GM12865 (cell line): ENCODE results near the gene TMEM191C.
"Not testable (repeated sequence)": the region's sequence is repeated elsewhere in the genome, so short reads cannot be mapped to it uniquely, and the experiment has no call there.

ENCODE experiments used
- DNase-seq: peaks from one replicate; pipeline ENCODE4 v3.0.0; 2010; ENCODE audit warnings: low read depth
- H3K4me3 ChIP-seq: 2 replicates; pipeline ENCODE4 v1.5.1; 2011; ENCODE audit warnings: mild to moderate bottlenecking, low read depth, low read length, control low read depth
- TF ChIP-seq, protein P1 (sequence below): IDR thresholded peaks from 2 replicates; pipeline ENCODE4 v1.5.1; 2011; ENCODE audit warnings: low read length, control low read depth, low read depth, inconsistent platforms; ENCODE audit not compliant: insufficient read depth; ENCODE audit errors: missing control alignments

The TMEM191C gene

DNA sequence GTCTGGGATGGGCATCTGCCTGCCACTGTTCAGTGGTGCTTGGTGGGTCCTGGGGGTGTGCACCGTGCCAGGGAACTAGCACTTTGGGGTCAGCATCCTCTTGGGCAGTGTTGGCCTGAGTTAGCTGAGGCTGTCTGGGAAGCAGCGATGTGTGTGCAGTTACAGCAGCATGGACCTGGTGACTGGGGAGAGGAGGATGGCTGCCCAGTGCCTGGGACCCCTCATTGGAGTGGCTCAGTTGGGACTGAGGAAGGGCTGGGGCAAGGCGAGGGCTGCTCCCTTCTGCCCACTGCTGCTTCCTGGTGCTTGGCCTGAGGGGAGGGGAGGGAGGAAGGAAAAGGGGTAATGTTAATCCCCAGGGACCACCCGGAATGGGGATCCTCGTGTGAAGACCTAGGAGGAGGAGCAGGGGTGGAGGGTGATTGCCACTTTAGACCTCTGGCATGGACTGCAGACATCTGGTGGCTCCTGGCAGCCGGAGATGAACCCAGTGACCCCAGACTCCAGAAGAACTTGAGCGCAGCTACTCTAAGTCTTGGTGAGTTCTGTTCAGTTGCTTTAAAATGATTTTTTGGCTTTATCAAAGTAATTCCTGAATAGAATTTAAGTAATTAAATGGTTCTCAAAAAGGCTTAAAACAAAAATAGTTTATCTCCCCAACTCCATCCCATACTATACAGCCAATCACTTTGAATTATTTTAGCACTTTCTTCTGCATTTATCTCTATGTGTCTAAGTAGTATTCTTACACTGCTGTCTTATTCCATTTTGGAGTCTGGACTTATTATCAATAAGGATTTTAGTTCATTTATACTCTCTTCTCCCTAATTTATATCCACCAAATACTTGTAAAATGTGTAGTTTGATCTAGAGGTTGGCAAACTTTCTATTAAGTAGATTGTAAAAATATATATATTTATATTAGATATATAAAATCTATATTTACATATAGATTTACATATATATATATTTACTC lies 15.4 kb upstream of the TMEM191C start:
- TF ChIP-seq, protein P1, sequence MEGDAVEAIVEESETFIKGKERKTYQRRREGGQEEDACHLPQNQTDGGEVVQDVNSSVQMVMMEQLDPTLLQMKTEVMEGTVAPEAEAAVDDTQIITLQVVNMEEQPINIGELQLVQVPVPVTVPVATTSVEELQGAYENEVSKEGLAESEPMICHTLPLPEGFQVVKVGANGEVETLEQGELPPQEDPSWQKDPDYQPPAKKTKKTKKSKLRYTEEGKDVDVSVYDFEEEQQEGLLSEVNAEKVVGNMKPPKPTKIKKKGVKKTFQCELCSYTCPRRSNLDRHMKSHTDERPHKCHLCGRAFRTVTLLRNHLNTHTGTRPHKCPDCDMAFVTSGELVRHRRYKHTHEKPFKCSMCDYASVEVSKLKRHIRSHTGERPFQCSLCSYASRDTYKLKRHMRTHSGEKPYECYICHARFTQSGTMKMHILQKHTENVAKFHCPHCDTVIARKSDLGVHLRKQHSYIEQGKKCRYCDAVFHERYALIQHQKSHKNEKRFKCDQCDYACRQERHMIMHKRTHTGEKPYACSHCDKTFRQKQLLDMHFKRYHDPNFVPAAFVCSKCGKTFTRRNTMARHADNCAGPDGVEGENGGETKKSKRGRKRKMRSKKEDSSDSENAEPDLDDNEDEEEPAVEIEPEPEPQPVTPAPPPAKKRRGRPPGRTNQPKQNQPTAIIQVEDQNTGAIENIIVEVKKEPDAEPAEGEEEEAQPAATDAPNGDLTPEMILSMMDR, result no peak
- DNase-seq, result no peak
- no peak overlapping the region for H3K4me3 ChIP-seq

DNA sequence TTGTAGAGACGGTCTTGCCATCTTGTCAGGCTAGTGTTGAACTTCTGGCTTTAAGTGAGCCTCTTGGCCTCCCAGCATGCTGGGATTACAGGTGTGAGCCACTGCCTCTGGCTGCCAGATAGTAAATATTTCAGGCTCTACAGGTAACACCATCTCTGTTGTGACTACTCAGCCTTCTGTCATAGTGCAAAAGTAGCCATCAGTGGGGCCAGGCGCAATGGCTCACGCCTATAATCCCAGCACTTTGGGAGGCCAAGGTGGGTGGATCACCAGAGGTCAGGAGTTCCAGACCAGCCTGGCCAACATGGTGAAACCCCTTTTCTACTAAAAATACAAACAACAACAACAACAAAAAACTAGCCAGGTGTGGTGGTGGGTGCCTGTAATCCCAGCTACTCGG lies 14.5 kb upstream of the TMEM191C start:
- H3K4me3 ChIP-seq, DNase-seq: not testable (repeated sequence)

DNA sequence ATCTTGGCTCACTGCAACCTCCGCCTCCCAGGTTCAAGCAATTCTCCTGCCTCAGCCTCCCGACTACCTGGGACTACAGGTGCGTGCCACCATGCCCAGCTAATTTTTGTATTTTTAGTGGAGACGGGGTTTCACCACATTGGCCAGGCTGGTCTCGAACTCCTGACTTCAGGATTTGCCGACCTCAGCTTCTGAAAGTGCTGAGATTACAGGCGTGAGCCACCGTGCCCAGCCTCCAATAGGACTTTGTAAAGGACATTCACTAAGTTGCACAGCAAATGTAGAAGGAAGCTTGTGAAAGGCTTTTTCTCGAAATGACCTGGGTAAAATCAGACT lies 12.2 kb upstream of the TMEM191C start:
- not testable (repeated sequence) for H3K4me3 ChIP-seq, DNase-seq

DNA sequence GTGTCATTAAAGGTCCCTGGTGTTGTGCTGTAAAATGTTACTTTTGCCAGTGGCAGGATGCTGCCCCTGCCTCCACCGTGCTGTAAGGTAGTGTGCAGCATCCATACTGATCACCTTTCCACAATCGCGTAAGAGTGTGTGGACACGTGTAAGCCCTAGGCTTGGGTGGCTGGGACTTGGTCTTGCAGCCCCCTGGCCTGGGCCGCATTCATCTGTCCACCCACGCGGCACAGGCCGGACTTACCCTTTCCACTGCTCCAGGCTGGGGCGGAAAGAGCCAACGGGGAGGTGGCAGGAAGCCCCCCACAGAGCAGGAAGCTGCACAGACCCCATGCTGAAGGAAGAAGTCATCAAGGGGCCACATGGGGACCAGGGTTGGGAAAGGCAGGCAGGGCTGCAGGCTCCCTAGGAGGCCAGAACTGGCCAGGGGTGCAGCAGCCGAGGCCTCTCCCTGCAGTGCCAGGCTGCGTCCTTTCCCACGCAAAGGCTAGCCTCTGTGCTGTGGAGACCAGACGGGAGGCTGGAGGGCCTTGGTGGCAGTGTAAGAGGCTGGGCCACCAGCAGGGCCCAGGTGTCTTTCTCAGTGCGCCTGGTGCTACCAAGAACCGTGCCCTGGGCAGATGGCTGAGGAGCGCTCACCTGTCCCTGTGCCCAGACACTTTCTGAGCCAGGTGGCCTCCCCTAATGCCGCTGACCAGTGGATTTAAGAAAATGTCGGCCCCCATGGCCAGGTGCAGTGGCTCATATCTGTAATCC lies 11.7 kb upstream of the TMEM191C start:
- DNase-seq, result no peak
- no peak overlapping the region for H3K4me3 ChIP-seq
- TF ChIP-seq, protein P1, result no peak

DNA sequence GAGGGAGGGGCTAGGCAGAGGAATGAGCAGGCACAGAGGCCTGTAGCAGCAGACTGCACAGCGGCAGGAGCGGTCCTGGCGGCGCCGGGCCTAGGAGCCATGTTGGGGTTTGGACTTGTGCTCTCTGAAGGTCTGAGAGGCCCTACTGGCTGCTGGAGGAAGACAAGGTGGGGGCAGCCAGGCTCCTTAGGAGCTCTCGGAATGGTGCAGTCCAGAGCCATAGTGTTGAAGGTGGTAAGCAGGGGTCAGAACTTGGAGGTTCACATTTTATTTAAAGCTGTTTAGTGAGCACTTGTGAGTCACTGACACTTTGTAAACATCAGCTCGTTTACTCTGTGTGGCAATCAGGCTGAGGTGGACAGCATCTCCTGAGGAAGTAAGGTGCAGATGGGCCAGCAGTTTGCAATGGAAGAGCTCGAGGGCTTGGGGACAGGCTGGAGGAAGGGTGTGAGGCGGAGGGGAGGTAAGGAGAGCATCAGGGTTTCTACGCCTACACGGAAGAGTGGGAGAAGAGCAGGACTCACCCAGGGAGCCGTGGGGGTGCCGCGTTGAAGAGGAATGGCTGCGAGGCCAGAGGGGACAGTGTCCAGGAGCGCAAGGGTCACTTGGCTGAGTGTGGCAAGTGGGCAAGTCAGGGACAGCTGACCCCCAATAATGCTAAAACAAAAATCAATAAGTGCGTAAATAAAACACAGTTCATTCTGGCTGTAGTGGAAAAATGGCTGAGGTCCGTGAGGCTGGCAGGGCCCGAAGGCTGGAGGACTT lies 10.0 kb upstream of the TMEM191C start:
- no peak for DNase-seq
- TF ChIP-seq, protein P1, result no peak
- no peak overlapping the region for H3K4me3 ChIP-seq

DNA sequence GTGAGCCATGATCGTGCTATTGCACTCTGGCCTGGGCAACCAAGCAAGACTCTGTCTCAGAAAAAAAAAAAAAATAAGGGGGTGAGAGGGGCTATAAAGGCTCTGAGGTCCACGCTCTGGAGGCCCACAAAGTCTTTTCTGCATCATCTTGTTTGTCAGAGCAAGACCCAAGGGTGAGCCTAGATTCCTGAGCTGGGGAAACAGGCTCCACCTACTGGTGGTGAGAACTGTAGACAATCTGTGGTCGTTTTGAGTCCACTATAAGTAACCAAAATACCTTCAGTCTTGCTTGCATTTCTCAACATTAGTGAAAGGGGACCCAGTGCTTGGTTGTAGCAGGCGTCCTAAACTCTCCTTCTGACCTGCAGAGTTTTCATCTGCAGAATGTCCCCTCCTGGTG lies 4.5 kb upstream of the TMEM191C start:
- H3K4me3 ChIP-seq, DNase-seq: not testable (repeated sequence)

DNA sequence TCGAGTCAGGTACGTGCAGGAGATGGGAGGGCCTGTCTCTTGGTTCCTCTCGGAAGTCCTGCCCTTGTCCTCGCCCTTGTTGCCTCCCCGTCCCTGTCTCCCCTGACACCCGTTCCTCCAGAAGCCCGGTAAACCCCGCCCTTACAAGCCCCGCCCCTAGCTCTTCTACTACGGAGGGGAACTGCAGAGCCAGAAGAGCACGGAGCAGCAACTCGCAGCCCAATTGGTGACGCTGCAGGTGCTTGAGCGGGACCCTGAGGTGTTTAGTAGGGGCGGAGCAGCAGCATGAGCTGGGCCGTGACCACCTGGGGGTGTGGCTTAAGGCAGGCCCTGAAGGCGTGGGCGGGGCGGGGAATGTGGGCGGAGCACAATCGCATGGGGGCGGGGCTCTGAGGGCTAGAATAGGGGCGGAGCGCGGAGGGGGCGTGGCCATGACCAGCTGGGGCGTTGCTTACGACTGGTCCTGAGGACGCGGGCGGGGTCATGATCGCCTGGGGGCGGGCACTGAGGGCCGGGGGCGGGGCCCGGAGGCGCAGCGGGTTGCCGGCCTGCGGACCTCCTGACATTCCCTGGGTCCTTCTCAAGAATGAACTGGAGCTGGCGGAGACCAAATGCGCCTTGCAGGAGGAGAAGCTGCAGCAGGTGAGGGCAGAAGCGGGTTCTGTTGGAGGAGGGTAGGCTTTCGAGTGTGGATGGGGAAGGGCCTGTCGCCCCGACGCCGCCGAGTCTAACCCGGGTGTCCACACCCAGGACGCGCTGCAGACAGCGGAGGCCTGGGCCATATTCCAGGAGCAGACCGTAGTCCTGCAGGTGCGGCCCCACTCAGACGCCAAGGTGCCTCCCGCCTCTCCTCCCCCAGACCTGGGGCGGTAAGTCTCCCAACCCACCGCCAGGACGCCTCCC lies 1.3 kb downstream of the TMEM191C start:
- peak; percentile 93 for DNase-seq
- peak overlapping the region; percentile 32; the same call in 1 of the 2 replicates for H3K4me3 ChIP-seq

DNA sequence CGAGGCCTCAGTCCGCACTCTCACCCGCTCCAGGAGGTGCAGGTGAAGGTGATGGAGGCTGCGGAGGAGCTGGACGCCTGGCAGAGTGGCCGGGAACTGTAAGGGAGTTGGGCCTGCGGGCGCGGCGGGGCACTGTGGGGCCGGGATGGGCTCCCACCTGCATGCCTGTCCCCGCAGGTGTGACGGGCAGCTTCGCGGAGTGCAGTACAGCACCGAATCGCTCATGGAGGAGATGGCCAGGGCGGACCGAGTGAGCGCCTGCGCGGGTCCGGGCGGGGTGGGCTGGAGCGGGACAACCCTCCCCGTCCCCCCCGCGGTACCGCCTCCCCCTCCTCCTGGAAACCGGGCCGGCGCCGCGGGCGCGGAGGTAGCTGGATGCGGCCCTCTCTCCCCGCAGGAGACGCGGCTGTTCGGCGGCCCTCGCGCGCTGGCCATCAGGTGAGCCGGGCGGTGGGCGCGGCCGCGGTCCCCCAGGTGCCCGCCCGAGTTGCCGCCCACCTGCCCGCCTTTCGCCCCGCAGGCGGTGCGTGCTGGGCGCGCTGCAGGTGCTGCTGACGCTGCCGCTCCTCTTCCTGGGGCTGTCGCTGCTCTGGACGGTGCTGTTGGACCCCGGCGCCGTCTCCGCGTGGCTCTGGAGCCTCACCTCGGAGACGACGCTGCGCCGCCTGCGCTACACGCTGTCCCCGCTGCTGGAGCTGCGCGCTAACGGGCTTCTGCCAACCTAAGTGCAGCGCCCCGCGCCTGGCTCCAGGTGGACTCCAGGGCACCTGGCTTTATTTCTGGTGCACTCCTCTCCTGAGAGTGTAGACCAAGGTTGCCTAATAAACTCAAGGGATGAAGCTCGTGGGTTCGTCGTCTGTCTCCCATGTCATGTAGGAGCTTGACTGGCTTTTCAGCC lies 2.2 kb downstream of the TMEM191C start:
- DNase-seq, result not testable (repeated sequence)

DNA sequence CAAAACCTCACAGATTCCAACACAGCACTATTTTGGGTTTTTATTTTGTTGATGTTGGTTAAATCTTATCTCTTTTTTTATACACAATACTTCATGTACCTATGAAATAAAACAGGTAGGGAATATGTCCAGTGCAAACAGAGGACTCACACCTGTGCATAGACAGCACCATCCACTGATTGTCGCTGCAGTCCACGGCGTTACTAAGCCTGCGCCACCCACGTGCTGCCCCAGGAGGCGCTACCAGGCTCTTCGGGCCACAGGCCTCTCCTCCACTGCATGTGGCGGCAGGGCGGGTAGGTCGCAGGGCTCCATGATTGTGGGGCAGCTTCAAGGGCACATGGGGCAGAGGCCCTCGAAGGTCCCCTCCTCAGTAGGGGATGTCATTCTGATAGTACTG lies 5.8 kb downstream of the TMEM191C start:
- H3K4me3 ChIP-seq, DNase-seq: not testable (repeated sequence)

More for the DNA sequence above, 2.2 kb downstream of the TMEM191C start:
- H3K4me3 ChIP-seq, result not testable (repeated sequence)

DNA sequence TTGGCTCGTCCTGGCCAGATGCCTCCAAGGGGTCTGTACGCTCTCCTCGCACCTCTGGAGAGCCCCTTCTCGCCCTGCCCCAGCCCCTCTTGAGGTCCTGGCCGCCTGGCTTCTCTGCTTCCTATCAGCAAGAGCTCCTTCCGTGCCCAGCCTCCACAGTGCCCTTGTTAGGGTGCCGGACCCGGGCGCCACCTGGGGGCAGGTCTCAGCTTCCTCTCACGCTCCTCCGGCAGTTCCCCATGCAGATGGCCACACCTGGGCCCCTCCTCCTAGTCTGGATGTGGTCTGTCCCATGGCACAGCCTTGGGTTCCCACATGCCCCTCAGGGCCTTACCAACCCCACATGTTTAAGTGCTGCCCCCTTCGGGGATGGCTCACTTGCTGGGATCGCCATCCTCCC lies 6.5 kb downstream of the TMEM191C start:
- H3K4me3 ChIP-seq, DNase-seq: not testable (repeated sequence)

DNA sequence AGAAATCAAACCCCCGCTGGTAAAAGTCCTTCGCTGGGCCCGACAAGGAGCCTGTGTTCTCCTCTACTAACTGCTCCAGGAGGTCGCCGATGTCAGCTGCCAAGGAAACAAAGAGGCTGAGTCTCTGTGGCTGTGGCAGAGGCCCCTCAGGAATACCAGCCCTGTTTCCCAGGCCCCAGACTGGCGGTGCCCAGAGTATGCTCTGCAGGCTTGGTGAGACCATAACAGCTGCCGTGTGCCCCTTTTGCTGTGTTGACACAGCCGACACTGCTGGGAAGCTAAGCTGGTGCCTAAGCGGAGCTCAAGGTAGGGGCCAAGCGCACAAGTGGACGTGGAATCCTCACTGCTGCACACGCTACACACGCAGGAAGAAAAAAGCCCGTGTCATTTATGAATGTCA lies 16.9 kb downstream of the TMEM191C start:
- not testable (repeated sequence) for H3K4me3 ChIP-seq, DNase-seq

DNA sequence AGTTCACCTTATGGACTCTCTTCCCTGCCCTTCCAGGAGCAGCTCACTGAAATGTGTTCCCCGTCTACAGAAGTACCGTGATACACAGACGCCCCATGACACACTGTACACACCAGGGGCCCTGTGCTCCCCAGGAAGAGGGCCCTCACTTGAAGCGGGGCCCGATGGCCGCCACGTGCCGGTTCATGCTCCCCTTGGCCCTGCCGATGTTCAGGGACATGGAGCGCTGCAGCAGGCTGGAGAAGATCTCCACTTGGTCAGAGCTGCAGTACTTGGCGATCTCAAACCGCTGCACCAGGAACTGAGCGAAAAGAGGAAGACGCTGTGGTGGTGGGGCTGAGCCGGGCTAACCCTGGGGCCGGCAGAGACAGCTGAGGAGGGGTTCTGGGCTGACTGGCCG lies 20.5 kb downstream of the TMEM191C start:
- not testable (repeated sequence) for H3K4me3 ChIP-seq, DNase-seq

DNA sequence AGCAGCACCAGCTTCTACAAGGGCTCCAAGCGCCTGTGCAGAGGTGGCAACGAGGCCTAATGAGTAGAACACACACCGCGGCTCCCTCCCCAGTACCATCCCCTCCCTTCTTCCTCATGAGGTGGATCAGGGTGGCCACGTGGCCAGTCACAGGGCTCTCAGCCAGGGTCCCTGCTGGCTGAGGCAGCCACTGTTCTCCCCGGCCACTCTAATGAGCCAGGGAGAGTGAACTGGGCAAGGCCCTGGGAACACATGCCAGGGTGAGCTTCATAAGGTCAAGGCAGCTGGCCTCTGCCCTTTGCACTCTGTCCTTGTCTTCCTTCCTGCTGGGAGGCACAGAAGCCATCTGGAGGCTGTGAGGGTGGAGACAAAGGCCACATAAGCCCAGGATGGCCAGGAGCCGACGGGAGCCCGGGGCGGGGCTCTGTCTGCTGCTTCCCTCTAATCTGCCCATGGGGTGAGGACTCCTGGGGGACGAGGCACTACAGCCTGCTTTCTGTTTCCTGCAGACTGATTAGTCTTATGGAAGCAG lies 22.0 kb downstream of the TMEM191C start:
- H3K4me3 ChIP-seq, DNase-seq: not testable (repeated sequence)
